Choroid plexus epithelial cell (primary cell): ENCODE measurements around the gene CUL3.

ENCODE experiments used
- DNase-seq: peaks from one replicate; pipeline ENCODE4 v3.0.0-alpha.2; 2010; ENCODE audit warnings: low read depth
- H3K4me3 ChIP-seq: 2 replicates; pipeline ENCODE4 v1.5.1; 2011; ENCODE audit warnings: low read depth, mild to moderate bottlenecking, control low read depth, low read length, moderate library complexity
- CTCF ChIP-seq: conservative IDR thresholded peaks from 2 replicates; pipeline ENCODE4 v1.5.1; 2011; ENCODE audit warnings: low read depth, mild to moderate bottlenecking, control low read depth, inconsistent platforms, low read length, moderate library complexity

The CUL3 gene

GRCh38 chr2:224428787-224429440 is 156.2 kb downstream of the CUL3 start:
- H3K4me3 ChIP-seq = no peak overlapping the region
- DNase-seq = no peak
- TF ChIP-seq CTCF = no peak

GRCh38 chr2:224427471-224427870 is 157.7 kb downstream of the CUL3 start:
- no peak for DNase-seq
- H3K4me3 ChIP-seq = no peak overlapping the region
- TF ChIP-seq CTCF = no peak

GRCh38 chr2:224426656-224427055 is 158.5 kb downstream of the CUL3 start:
- no peak for TF ChIP-seq CTCF
- no peak overlapping the region for H3K4me3 ChIP-seq
- DNase-seq = no peak

- DNase-seq = no peak
- no peak for TF ChIP-seq CTCF
- H3K4me3 ChIP-seq = no peak overlapping the region
Measured at GRCh38 chr2:224421065-224421464, 164.1 kb downstream of the CUL3 start.
